ENCODE measurements around the gene FAM234B.

DNA sequence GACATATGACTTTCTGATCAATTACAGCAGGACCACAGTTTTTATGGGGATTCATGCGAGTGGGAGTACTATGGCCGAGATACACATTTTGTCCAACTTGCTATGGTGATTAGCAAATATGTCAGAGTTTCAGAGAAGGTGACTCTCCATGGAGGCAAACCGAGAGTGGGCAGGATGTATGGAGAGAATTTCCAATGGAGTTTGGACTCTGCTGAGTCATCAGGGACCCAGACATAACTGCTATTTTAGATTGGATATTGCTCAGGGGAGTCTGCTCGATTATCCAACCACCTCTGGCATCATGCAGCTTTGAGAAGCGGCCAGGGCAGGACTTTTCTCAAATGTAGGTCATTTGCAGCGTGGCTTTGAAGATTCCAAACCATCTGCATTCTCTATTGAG is 68.8 kb downstream of the FAM234B start:
- no peak for TF ChIP-seq POLR2A (IDR thresholded peaks at IDR 0.05)
- TF ChIP-seq, protein P1, sequence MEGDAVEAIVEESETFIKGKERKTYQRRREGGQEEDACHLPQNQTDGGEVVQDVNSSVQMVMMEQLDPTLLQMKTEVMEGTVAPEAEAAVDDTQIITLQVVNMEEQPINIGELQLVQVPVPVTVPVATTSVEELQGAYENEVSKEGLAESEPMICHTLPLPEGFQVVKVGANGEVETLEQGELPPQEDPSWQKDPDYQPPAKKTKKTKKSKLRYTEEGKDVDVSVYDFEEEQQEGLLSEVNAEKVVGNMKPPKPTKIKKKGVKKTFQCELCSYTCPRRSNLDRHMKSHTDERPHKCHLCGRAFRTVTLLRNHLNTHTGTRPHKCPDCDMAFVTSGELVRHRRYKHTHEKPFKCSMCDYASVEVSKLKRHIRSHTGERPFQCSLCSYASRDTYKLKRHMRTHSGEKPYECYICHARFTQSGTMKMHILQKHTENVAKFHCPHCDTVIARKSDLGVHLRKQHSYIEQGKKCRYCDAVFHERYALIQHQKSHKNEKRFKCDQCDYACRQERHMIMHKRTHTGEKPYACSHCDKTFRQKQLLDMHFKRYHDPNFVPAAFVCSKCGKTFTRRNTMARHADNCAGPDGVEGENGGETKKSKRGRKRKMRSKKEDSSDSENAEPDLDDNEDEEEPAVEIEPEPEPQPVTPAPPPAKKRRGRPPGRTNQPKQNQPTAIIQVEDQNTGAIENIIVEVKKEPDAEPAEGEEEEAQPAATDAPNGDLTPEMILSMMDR (IDR thresholded peaks at IDR 0.05): no peak
